ENCODE data around the gene SYNJ1.
"Not testable (repeated sequence)": the region's sequence is repeated elsewhere in the genome, so short reads cannot be mapped to it uniquely, and the experiment has no call there.

SYNJ1 gene

GRCh38 chr21:32648165-32648564, 79.6 kb downstream of the SYNJ1 start:
- no peak for DNase-seq (ENCODE audit: low spot score)

GRCh38 chr21:32645261-32646182, 82.3 kb downstream of the SYNJ1 start:
- Mint-ChIP-seq H3K4me3 (no peak overlapping the region), H3K36me3 (ENCODE audit: low read depth) (peaks cover 23% of the 10 kb centered on the region), H3K27ac (no peak overlapping the region), H3K27me3 (ENCODE audit: low read depth) (no peaks in the 10 kb centered on the region), H3K4me1 (ENCODE audit: low read depth) (peaks cover 9% of the 10 kb centered on the region), H3K9me3 (no peaks in the 10 kb centered on the region)
- DNase-seq (ENCODE audit: low spot score), result no peak

More at GRCh38 chr21:32648165-32648564, 79.6 kb downstream of the SYNJ1 start:
- no peak overlapping the region for H3K27ac Mint-ChIP-seq
- no peaks in the 10 kb centered on the region for H3K27me3 Mint-ChIP-seq (ENCODE audit: low read depth)
- no peak overlapping the region for H3K4me3 Mint-ChIP-seq
- H3K4me1 Mint-ChIP-seq (ENCODE audit: low read depth), result peaks cover 8% of the 10 kb centered on the region
- no peaks in the 10 kb centered on the region for H3K9me3 Mint-ChIP-seq
- peaks cover 16% of the 10 kb centered on the region for H3K36me3 Mint-ChIP-seq (ENCODE audit: low read depth)

GRCh38 chr21:32641710-32642698, 85.8 kb downstream of the SYNJ1 start:
- H3K27me3 Mint-ChIP-seq (ENCODE audit: low read depth), result no peaks in the 10 kb centered on the region
- no peak overlapping the region for H3K4me3 Mint-ChIP-seq
- peaks cover 40% of the 10 kb centered on the region for H3K36me3 Mint-ChIP-seq (ENCODE audit: low read depth)
- H3K9me3 Mint-ChIP-seq, result no peaks in the 10 kb centered on the region
- no peak for DNase-seq (ENCODE audit: low spot score)
- H3K27ac Mint-ChIP-seq, result no peak overlapping the region
- peaks cover 6% of the 10 kb centered on the region for H3K4me1 Mint-ChIP-seq (ENCODE audit: low read depth)

- H3K27me3 Mint-ChIP-seq (ENCODE audit: low read depth), result peaks cover 5% of the 10 kb centered on the region
- no peak overlapping the region for H3K4me3 Mint-ChIP-seq
- H3K27ac Mint-ChIP-seq, result no peak overlapping the region
- DNase-seq (ENCODE audit: low spot score), result no peak
- H3K36me3 Mint-ChIP-seq (ENCODE audit: low read depth), result peaks cover 8% of the 10 kb centered on the region
- H3K4me1 Mint-ChIP-seq (ENCODE audit: low read depth), result peaks cover 3% of the 10 kb centered on the region
- no peaks in the 10 kb centered on the region for H3K9me3 Mint-ChIP-seq
Measured at GRCh38 chr21:32626621-32627196, 101.1 kb downstream of the SYNJ1 start.

- not testable (repeated sequence) for H3K27ac Mint-ChIP-seq; DNase-seq (ENCODE audit: low spot score); H3K36me3 Mint-ChIP-seq (ENCODE audit: low read depth); H3K4me1 Mint-ChIP-seq (ENCODE audit: low read depth); H3K4me3 Mint-ChIP-seq; H3K9me3 Mint-ChIP-seq
- peaks cover 25% of the 10 kb centered on the region for H3K27me3 Mint-ChIP-seq (ENCODE audit: low read depth)
Measured at GRCh38 chr21:32618218-32618617, 109.6 kb downstream of the SYNJ1 start.

- Mint-ChIP-seq H3K9me3 (no peaks in the 10 kb centered on the region), H3K4me1 (ENCODE audit: low read depth) (peaks cover 5% of the 10 kb centered on the region), H3K4me3 (peak overlapping the region; percentile 99), H3K36me3 (ENCODE audit: low read depth) (peaks cover 9% of the 10 kb centered on the region), H3K27ac (no peak overlapping the region), H3K27me3 (ENCODE audit: low read depth) (peaks cover 9% of the 10 kb centered on the region)
- DNase-seq (ENCODE audit: low spot score), result no peak
Measured at GRCh38 chr21:32613436-32614043, 114.3 kb downstream of the SYNJ1 start.

- DNase-seq (ENCODE audit: low spot score), result no peak
- peak overlapping the region; percentile 99 for H3K4me3 Mint-ChIP-seq
- peaks cover 9% of the 10 kb centered on the region for H3K36me3 Mint-ChIP-seq (ENCODE audit: low read depth)
- peaks cover 5% of the 10 kb centered on the region for H3K4me1 Mint-ChIP-seq (ENCODE audit: low read depth)
- H3K9me3 Mint-ChIP-seq, result no peaks in the 10 kb centered on the region
- H3K27ac Mint-ChIP-seq, result peak overlapping the region; percentile 95
- peaks cover 8% of the 10 kb centered on the region for H3K27me3 Mint-ChIP-seq (ENCODE audit: low read depth)
Measured at GRCh38 chr21:32612999-32613337, 114.8 kb downstream of the SYNJ1 start.

- Mint-ChIP-seq H3K4me1 (ENCODE audit: low read depth) (peaks cover 5% of the 10 kb centered on the region), H3K36me3 (ENCODE audit: low read depth) (peaks cover 14% of the 10 kb centered on the region), H3K27ac (peak within 1 kb of the TSS; percentile 95), H3K27me3 (ENCODE audit: low read depth) (peaks cover 8% of the 10 kb centered on the region), H3K9me3 (no peaks in the 10 kb centered on the region), H3K4me3 (peak within 1 kb of the TSS; percentile 99)
- DNase-seq (ENCODE audit: low spot score), result peak; percentile 88
Measured at GRCh38 chr21:32612075-32612998, 115.5 kb downstream of the SYNJ1 start, which contains the start of gene CFAP298. Gene CFAP298 (minus strand): TSS chr21:32612377. CDS start chr21:32612243, 134 bp downstream.

GRCh38 chr21:32611471-32611997, 116.3 kb downstream of the SYNJ1 start:
- peaks cover 5% of the 10 kb centered on the region for H3K4me1 Mint-ChIP-seq (ENCODE audit: low read depth)
- H3K27me3 Mint-ChIP-seq (ENCODE audit: low read depth), result peaks cover 8% of the 10 kb centered on the region
- H3K4me3 Mint-ChIP-seq, result peak overlapping the region; percentile 99
- DNase-seq (ENCODE audit: low spot score), result peak; percentile 17
- H3K9me3 Mint-ChIP-seq, result no peaks in the 10 kb centered on the region
- peak overlapping the region; percentile 95 for H3K27ac Mint-ChIP-seq
- peaks cover 20% of the 10 kb centered on the region for H3K36me3 Mint-ChIP-seq (ENCODE audit: low read depth)

GRCh38 chr21:32610940-32611339, 116.9 kb downstream of the SYNJ1 start:
- not testable (repeated sequence) for DNase-seq (ENCODE audit: low spot score); H3K27ac Mint-ChIP-seq; H3K4me1 Mint-ChIP-seq (ENCODE audit: low read depth); H3K9me3 Mint-ChIP-seq; H3K27me3 Mint-ChIP-seq (ENCODE audit: low read depth)
- Mint-ChIP-seq H3K36me3 (ENCODE audit: low read depth) (peaks cover 24% of the 10 kb centered on the region), H3K4me3 (peak overlapping the region; percentile 49)

GRCh38 chr21:32608851-32609250, 119.0 kb downstream of the SYNJ1 start:
- Mint-ChIP-seq H3K9me3 (no peaks in the 10 kb centered on the region), H3K4me1 (ENCODE audit: low read depth) (peaks cover 7% of the 10 kb centered on the region), H3K27me3 (ENCODE audit: low read depth) (no peaks in the 10 kb centered on the region), H3K36me3 (ENCODE audit: low read depth) (peaks cover 35% of the 10 kb centered on the region), H3K4me3 (no peak overlapping the region), H3K27ac (no peak overlapping the region)
- no peak for DNase-seq (ENCODE audit: low spot score)

- Mint-ChIP-seq H3K4me3 (no peak overlapping the region), H3K9me3 (no peaks in the 10 kb centered on the region), H3K36me3 (ENCODE audit: low read depth) (peaks cover 50% of the 10 kb centered on the region), H3K4me1 (ENCODE audit: low read depth) (peaks cover 4% of the 10 kb centered on the region), H3K27me3 (ENCODE audit: low read depth) (no peaks in the 10 kb centered on the region), H3K27ac (no peak overlapping the region)
- no peak for DNase-seq (ENCODE audit: low spot score)
Measured at GRCh38 chr21:32605469-32605868, 122.3 kb downstream of the SYNJ1 start.

All from T-helper 2 cell treated with Interferon-gamma antibody and Interleukin-4, amounts not matched to agents 5 μg/mL and 100 μg/mL, for 36 hours (primary cell).